Measurements from ENCODE around the gene IGF2BP3.

Gene IGF2BP3

DNA sequence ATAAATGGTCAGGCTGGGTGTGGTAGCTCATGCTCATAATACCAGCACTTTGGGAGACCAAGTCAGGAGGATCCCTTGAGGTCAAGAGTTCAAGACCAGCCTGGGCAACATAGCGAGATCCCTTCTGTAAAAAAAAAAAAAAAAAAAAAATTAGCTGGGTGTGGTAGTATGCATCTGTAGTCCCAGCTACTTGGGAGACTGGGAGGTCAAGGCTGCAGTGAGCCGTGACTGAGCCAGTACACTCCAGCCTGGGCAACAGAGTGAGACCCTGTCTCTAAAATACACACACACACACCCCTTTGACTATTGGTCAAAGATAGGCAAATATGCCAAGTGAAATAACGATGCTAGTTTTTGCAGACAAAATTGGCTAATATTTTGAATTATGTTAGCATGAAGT, 80.6 kb downstream of the IGF2BP3 start:
- Histone ChIP-seq H3K36me3 (no peaks in the 10 kb centered on the region), H3K27ac (no peak overlapping the region), H3K4me3 (ENCODE audit: low read depth in 1 of 2, low read length in 1 of 2) (no peak overlapping the region), H3K27me3 (no peaks in the 10 kb centered on the region), H3K9me3 (no peaks in the 10 kb centered on the region), H3K4me1 (ENCODE audit: control insufficient read depth in 1 of 2, insufficient read depth in 1 of 2, low read depth in 1 of 2, low read length in 1 of 2) (no peaks in the 10 kb centered on the region)
- no peak for TF ChIP-seq CTCF (IDR thresholded peaks at IDR 0.05)

GRCh38 chr7:23387583-23387982, 82.7 kb downstream of the IGF2BP3 start:
- no peaks in the 10 kb centered on the region for H3K36me3 ChIP-seq
- no peak overlapping the region for H3K27ac ChIP-seq
- no peak for TF ChIP-seq CTCF (IDR thresholded peaks at IDR 0.05)

DNA sequence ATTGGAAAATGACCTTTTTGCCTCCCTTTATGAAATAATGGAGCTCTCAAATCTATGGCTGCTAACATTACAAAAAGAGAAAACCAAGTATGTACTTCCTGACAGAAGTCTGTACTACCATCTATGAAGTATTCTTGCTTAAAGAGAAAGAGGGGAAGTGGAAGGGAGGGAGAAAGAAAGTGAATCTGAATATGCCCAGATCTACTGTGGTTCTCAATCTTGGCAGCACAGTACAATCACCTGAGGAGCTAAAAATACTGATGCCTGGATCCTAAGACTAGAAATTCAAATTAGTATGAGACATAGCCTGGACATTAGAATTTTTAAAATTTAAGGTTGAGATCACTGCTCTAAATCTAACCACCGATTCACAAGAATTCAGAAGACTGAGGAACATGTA, 85.2 kb downstream of the IGF2BP3 start:
- no peaks in the 10 kb centered on the region for H3K36me3 ChIP-seq
- H3K4me3 ChIP-seq (ENCODE audit: low read depth in 1 of 2, low read length in 1 of 2): no peak overlapping the region
- no peak overlapping the region for H3K27ac ChIP-seq
- no peak for TF ChIP-seq CTCF (IDR thresholded peaks at IDR 0.05)
- no peaks in the 10 kb centered on the region for H3K27me3 ChIP-seq
- H3K9me3 ChIP-seq: no peaks in the 10 kb centered on the region
- H3K4me1 ChIP-seq (ENCODE audit: control insufficient read depth in 1 of 2, insufficient read depth in 1 of 2, low read depth in 1 of 2, low read length in 1 of 2): no peaks in the 10 kb centered on the region

More at GRCh38 chr7:23387583-23387982, 82.7 kb downstream of the IGF2BP3 start:
- H3K4me1 ChIP-seq (ENCODE audit: control insufficient read depth in 1 of 2, insufficient read depth in 1 of 2, low read depth in 1 of 2, low read length in 1 of 2): no peaks in the 10 kb centered on the region
- H3K9me3 ChIP-seq: no peaks in the 10 kb centered on the region
- H3K4me3 ChIP-seq (ENCODE audit: low read depth in 1 of 2, low read length in 1 of 2): no peak overlapping the region
- no peaks in the 10 kb centered on the region for H3K27me3 ChIP-seq

- no peak overlapping the region for H3K27ac ChIP-seq
- no peaks in the 10 kb centered on the region for H3K27me3 ChIP-seq
- no peaks in the 10 kb centered on the region for H3K9me3 ChIP-seq
- no peaks in the 10 kb centered on the region for H3K36me3 ChIP-seq
- H3K4me1 ChIP-seq (ENCODE audit: control insufficient read depth in 1 of 2, insufficient read depth in 1 of 2, low read depth in 1 of 2, low read length in 1 of 2): no peaks in the 10 kb centered on the region
- H3K4me3 ChIP-seq (ENCODE audit: low read depth in 1 of 2, low read length in 1 of 2): no peak overlapping the region
- TF ChIP-seq CTCF (IDR thresholded peaks at IDR 0.05): no peak
These were observed 87.1 kb downstream of the IGF2BP3 start for GRCh38 chr7:23383225-23383624.

DNA sequence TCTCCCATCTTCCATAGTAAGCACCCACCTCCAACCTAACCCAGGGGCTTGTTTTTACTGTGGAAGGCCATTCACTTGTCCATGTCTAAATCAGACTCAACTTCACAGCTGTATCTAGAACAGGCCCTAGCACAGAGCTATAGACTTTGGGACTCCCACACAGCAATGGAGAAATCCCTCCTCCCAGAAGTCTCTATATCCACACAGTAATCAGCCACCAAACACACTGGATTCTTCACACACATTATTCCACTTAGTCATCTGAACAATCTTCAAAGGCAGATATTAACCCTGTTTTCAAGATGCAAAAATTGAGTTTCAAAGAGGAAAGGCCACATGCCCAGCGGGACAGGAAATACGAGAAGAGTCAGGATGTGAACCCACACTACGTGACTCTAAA, 89.3 kb downstream of the IGF2BP3 start:
- Histone ChIP-seq H3K4me3 (ENCODE audit: low read depth in 1 of 2, low read length in 1 of 2) (no peak overlapping the region), H3K36me3 (no peaks in the 10 kb centered on the region), H3K27ac (no peak overlapping the region), H3K4me1 (ENCODE audit: control insufficient read depth in 1 of 2, insufficient read depth in 1 of 2, low read depth in 1 of 2, low read length in 1 of 2) (no peaks in the 10 kb centered on the region), H3K27me3 (no peaks in the 10 kb centered on the region), H3K9me3 (no peaks in the 10 kb centered on the region)
- no peak for TF ChIP-seq CTCF (IDR thresholded peaks at IDR 0.05)

DNA sequence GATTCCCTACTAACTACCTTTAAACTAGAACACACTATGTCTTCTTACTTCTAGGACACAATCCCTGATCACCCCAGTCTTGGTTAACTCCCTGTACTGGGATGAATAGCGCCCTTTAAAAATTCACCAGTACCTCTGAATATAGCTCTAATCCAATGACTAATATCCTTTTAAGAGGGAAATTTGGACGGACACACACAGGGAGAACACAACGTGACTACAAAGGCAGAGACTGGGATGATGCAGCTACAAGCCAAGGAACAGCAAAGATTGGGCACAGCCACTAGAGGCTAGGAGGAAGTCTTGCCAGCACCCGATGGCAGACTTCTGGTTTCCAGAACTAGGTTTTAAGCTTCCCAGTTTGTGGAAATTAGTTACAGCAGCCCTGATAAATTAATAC, 89.7 kb downstream of the IGF2BP3 start:
- H3K4me3 ChIP-seq (ENCODE audit: low read depth in 1 of 2, low read length in 1 of 2): no peak overlapping the region
- no peak for TF ChIP-seq CTCF (IDR thresholded peaks at IDR 0.05)
- no peaks in the 10 kb centered on the region for H3K36me3 ChIP-seq
- no peaks in the 10 kb centered on the region for H3K27me3 ChIP-seq
- H3K27ac ChIP-seq: no peak overlapping the region
- no peaks in the 10 kb centered on the region for H3K4me1 ChIP-seq (ENCODE audit: control insufficient read depth in 1 of 2, insufficient read depth in 1 of 2, low read depth in 1 of 2, low read length in 1 of 2)
- no peaks in the 10 kb centered on the region for H3K9me3 ChIP-seq

All from neutrophil (primary cell).